ENCODE results near the gene FKRP.

Gene FKRP

GRCh38 chr19:46714444-46715106 lies 31.3 kb upstream of the FKRP start:
- H3K27me3 ChIP-seq (replicated peaks; ENCODE audit: insufficient read depth, low read length) = no peaks in the 10 kb centered on the region
- TF ChIP-seq CTCF (IDR thresholded peaks at IDR 0.05; ENCODE audit: low read length) = no peak
- no peak for TF ChIP-seq EZH2phosphoT487 (IDR thresholded peaks at IDR 0.05; ENCODE audit: low read length)
- no peak for TF ChIP-seq EZH2 (optimal IDR thresholded peaks at IDR 0.05; ENCODE audit: low read depth, low read length)
- no peaks in the 10 kb centered on the region for H3K9me2 ChIP-seq (replicated peaks; ENCODE audit: insufficient read depth, low read length)
- H3K4me3 ChIP-seq (ENCODE audit: low read length) = peak overlapping the region; percentile 98
- peak overlapping the region; percentile 92 for H3K27ac ChIP-seq (ENCODE audit: low read length)
- peaks cover 51% of the 10 kb centered on the region for H3F3A ChIP-seq (ENCODE audit: insufficient read depth, low read length)
- no peaks in the 10 kb centered on the region for H4K20me1 ChIP-seq (ENCODE audit: insufficient read depth, low read length)
- peaks cover 12% of the 10 kb centered on the region for H3K4me1 ChIP-seq (ENCODE audit: low read length)
- H3K9me3 ChIP-seq (replicated peaks; ENCODE audit: insufficient read depth, low read length) = no peaks in the 10 kb centered on the region
- no peak overlapping the region for H2AFZ ChIP-seq (ENCODE audit: low read length)
- 0 out of 2 replicates have a peak, but pooled peaks cover 3% of the 10 kb centered on the region for H3K36me3 ChIP-seq (replicated peaks; ENCODE audit: insufficient read depth, low read length)
- peak overlapping the region; percentile 96 for H3K9ac ChIP-seq (ENCODE audit: low read length)
- peak overlapping the region; percentile 94 for H3K4me2 ChIP-seq (ENCODE audit: low read depth, low read length)
- H3K79me2 ChIP-seq (ENCODE audit: low read length) = peaks cover 75% of the 10 kb centered on the region
- DNase-seq = peak; percentile 95

GRCh38 chr19:46715620-46715974 lies 30.3 kb upstream of the FKRP start:
- H3K27ac ChIP-seq (ENCODE audit: low read length) = peak overlapping the region; percentile 92
- H3K36me3 ChIP-seq (replicated peaks; ENCODE audit: insufficient read depth, low read length) = 0 out of 2 replicates have a peak, but pooled peaks cover 3% of the 10 kb centered on the region
- no peaks in the 10 kb centered on the region for H4K20me1 ChIP-seq (ENCODE audit: insufficient read depth, low read length)
- H3K9me2 ChIP-seq (replicated peaks; ENCODE audit: insufficient read depth, low read length) = no peaks in the 10 kb centered on the region
- H2AFZ ChIP-seq (ENCODE audit: low read length) = no peak overlapping the region
- peak overlapping the region; percentile 94 for H3K4me2 ChIP-seq (ENCODE audit: low read depth, low read length)
- no peaks in the 10 kb centered on the region for H3K9me3 ChIP-seq (replicated peaks; ENCODE audit: insufficient read depth, low read length)
- no peaks in the 10 kb centered on the region for H3K27me3 ChIP-seq (replicated peaks; ENCODE audit: insufficient read depth, low read length)
- DNase-seq = peak; percentile 24
- peaks cover 12% of the 10 kb centered on the region for H3K4me1 ChIP-seq (ENCODE audit: low read length)
- TF ChIP-seq EZH2phosphoT487 (IDR thresholded peaks at IDR 0.05; ENCODE audit: low read length) (no peak), CTCF (IDR thresholded peaks at IDR 0.05; ENCODE audit: low read length) (no peak), EZH2 (optimal IDR thresholded peaks at IDR 0.05; ENCODE audit: low read depth, low read length) (no peak)
- H3K4me3 ChIP-seq (ENCODE audit: low read length) = peak overlapping the region; percentile 98
- H3K79me2 ChIP-seq (ENCODE audit: low read length) = peaks cover 68% of the 10 kb centered on the region
- H3F3A ChIP-seq (ENCODE audit: insufficient read depth, low read length) = peaks cover 51% of the 10 kb centered on the region
- H3K9ac ChIP-seq (ENCODE audit: low read length) = peak overlapping the region; percentile 96

GRCh38 chr19:46715975-46716671 lies 29.7 kb upstream of the FKRP start:
- no peak overlapping the region for H2AFZ ChIP-seq (ENCODE audit: low read length)
- H3K27ac ChIP-seq (ENCODE audit: low read length) = peak overlapping the region; percentile 92
- peak overlapping the region; percentile 98 for H3K4me3 ChIP-seq (ENCODE audit: low read length)
- H4K20me1 ChIP-seq (ENCODE audit: insufficient read depth, low read length) = no peaks in the 10 kb centered on the region
- H3K79me2 ChIP-seq (ENCODE audit: low read length) = peaks cover 63% of the 10 kb centered on the region
- peaks cover 12% of the 10 kb centered on the region for H3K4me1 ChIP-seq (ENCODE audit: low read length)
- no peak for DNase-seq
- H3F3A ChIP-seq (ENCODE audit: insufficient read depth, low read length) = peaks cover 49% of the 10 kb centered on the region
- H3K9me3 ChIP-seq (replicated peaks; ENCODE audit: insufficient read depth, low read length) = no peaks in the 10 kb centered on the region
- H3K4me2 ChIP-seq (ENCODE audit: low read depth, low read length) = peak overlapping the region; percentile 94
- H3K9me2 ChIP-seq (replicated peaks; ENCODE audit: insufficient read depth, low read length) = no peaks in the 10 kb centered on the region
- peak overlapping the region; percentile 96 for H3K9ac ChIP-seq (ENCODE audit: low read length)
- 0 out of 2 replicates have a peak, but pooled peaks cover under 1% of the 10 kb centered on the region for H3K36me3 ChIP-seq (replicated peaks; ENCODE audit: insufficient read depth, low read length)
- TF ChIP-seq CTCF (IDR thresholded peaks at IDR 0.05; ENCODE audit: low read length) (no peak), EZH2phosphoT487 (IDR thresholded peaks at IDR 0.05; ENCODE audit: low read length) (no peak), EZH2 (optimal IDR thresholded peaks at IDR 0.05; ENCODE audit: low read depth, low read length) (no peak)
- H3K27me3 ChIP-seq (replicated peaks; ENCODE audit: insufficient read depth, low read length) = no peaks in the 10 kb centered on the region

Data from MM.1S (cell line).